OCI-LY3 (cell line): ENCODE measurements around the gene ZC3H10.

Source experiments
- EZH2phosphoT487 ChIP-seq: fragments of 200-600 bp; shearing (Covaris generic); IDR thresholded peaks from 2 replicates; pipeline ENCODE4 v1.6.1; 2018; ENCODE audit warnings: antibody characterized with exemption, mixed run types, low read depth
- TF ChIP-seq, protein P1 (sequence below): fragments of 200-600, 300-600 bp; sonication (generic); IDR thresholded peaks from 2 replicates; pipeline ENCODE4 v1.5.1; 2014; ENCODE audit warnings: antibody characterized with exemption, low read length, low read depth

DNA sequence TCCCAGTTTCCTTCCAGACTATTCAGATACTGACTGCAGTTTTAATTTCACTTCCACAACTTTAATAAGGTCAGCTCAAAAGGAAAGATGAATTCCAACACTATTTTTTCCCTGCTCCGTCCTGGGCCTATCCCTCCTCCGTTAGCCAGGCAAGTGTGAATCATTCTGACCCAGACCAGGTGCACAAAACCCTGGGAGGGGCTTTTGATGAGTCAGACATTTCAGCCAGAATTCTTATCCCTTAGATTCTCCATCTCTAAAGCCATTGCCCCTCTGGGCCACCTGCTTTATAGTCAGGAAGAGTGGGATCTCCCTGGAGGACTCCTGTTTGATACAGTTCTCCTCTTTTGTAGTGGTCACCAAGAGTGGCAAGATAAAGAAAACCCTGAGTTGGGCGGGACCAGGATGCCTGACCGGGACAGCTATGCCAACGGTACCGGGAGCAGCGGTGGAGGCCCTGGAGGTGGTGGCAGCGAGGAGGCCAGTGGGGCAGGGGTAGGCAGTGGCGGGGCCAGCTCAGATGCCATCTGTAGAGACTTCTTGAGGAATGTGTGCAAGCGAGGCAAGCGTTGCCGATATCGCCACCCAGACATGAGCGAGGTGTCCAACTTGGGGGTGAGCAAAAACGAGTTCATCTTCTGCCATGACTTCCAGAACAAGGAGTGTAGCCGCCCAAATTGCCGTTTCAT lies 2.2 kb downstream of the ZC3H10 start:
- TF ChIP-seq, protein P1, sequence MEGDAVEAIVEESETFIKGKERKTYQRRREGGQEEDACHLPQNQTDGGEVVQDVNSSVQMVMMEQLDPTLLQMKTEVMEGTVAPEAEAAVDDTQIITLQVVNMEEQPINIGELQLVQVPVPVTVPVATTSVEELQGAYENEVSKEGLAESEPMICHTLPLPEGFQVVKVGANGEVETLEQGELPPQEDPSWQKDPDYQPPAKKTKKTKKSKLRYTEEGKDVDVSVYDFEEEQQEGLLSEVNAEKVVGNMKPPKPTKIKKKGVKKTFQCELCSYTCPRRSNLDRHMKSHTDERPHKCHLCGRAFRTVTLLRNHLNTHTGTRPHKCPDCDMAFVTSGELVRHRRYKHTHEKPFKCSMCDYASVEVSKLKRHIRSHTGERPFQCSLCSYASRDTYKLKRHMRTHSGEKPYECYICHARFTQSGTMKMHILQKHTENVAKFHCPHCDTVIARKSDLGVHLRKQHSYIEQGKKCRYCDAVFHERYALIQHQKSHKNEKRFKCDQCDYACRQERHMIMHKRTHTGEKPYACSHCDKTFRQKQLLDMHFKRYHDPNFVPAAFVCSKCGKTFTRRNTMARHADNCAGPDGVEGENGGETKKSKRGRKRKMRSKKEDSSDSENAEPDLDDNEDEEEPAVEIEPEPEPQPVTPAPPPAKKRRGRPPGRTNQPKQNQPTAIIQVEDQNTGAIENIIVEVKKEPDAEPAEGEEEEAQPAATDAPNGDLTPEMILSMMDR: no peak
- TF ChIP-seq EZH2phosphoT487: no peak
